Esophagus muscularis mucosa (tissue), 4 donors: ENCODE results near the gene CBLB.

Source experiments
- EP300 ChIP-seq: sonication (generic); formaldehyde crosslinking; IDR thresholded peaks from one replicate; pipeline ENCODE4 v1.6.1; 2017; ENCODE audit warnings: antibody characterized with exemption
- POLR2A ChIP-seq: fragments of 450-650 bp; IDR thresholded peaks from one replicate; pipeline ENCODE4 v1.6.1; 2017; ENCODE audit warnings: antibody characterized with exemption, moderate library complexity, mild to moderate bottlenecking, low read depth
- POLR2AphosphoS5 ChIP-seq, 2 donors: sonication (generic); formaldehyde crosslinking; IDR thresholded peaks; one replicate each; pipeline ENCODE4 v1.6.1; 2017; ENCODE audit warnings: antibody characterized with exemption in 2 of 2
- TF ChIP-seq, protein P1 (sequence below), 3 experiments: fragments of 200-600 bp in 2 of 3; fragments of 450-650 bp in 1 of 3; sonication (generic) in 2 of 3; IDR thresholded peaks; one replicate each; pipeline ENCODE4 v1.5.1; 2017 to 2019; ENCODE audit warnings: antibody characterized with exemption in 3 of 3, mild to moderate bottlenecking in 2 of 3, moderate library complexity in 1 of 3

DNA sequence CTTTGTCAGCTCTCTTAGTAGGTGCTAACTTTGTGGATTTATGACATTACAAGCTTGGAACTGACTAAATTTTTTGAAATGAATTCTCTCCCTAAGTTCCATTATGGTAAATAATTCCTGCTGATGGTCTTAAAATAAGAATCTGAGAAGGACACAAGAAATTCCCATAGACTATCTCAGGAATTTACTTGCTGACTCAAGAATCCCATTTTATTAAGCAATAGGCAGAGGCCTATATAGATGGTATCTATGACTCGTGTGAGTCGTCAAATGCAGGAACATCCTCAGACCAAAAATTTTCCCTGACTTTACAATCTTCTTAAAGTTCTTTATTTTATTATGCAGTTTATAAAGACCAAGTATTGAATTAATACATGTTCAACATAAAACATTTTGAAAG is 30.7 kb upstream of the CBLB start:
- TF ChIP-seq, protein P1, sequence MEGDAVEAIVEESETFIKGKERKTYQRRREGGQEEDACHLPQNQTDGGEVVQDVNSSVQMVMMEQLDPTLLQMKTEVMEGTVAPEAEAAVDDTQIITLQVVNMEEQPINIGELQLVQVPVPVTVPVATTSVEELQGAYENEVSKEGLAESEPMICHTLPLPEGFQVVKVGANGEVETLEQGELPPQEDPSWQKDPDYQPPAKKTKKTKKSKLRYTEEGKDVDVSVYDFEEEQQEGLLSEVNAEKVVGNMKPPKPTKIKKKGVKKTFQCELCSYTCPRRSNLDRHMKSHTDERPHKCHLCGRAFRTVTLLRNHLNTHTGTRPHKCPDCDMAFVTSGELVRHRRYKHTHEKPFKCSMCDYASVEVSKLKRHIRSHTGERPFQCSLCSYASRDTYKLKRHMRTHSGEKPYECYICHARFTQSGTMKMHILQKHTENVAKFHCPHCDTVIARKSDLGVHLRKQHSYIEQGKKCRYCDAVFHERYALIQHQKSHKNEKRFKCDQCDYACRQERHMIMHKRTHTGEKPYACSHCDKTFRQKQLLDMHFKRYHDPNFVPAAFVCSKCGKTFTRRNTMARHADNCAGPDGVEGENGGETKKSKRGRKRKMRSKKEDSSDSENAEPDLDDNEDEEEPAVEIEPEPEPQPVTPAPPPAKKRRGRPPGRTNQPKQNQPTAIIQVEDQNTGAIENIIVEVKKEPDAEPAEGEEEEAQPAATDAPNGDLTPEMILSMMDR (IDR thresholded peaks at IDR 0.05) = no peak
- TF ChIP-seq POLR2A (no peak), POLR2AphosphoS5 (IDR thresholded peaks at IDR 0.05) (no peak), EP300 (no peak)
